Measurements from ENCODE around the gene SH2D7.

Gene SH2D7

GRCh38 chr15:78131295-78132061 lies 39.1 kb downstream of the SH2D7 start, which contains the start of gene CIB2:
Gene CIB2, minus strand, starts transcription at chr15:78131445. Its CDS starts 230 bp downstream, at chr15:78131215.
- H3K27ac ChIP-seq (ENCODE audit: low read depth, low read length): peak within 1 kb of the TSS; percentile 83
- H3K4me1 ChIP-seq (ENCODE audit: control insufficient read depth in 5 of 5, insufficient read depth in 5 of 5, low read length in 5 of 5): peaks cover 2 to 26% (median 16%) of the 10 kb centered on the region in 5 donors
- no peaks in the 10 kb centered on the region for H3K9me3 ChIP-seq (ENCODE audit: control insufficient read depth in 5 of 5, low read length in 5 of 5)

GRCh38 chr15:78133801-78134200 lies 41.4 kb downstream of the SH2D7 start:
- Histone ChIP-seq H3K9ac (ENCODE audit: low read length in 5 of 5) (peak overlapping the region in 1 of 5 donors; percentile 47), H3K9me3 (ENCODE audit: control insufficient read depth in 5 of 5, low read length in 5 of 5) (no peaks in the 10 kb centered on the region), H3K36me3 (ENCODE audit: control insufficient read depth in 5 of 5, insufficient read depth in 5 of 5, low read length in 5 of 5) (no peaks in the 10 kb centered on the region), H3K4me1 (ENCODE audit: control insufficient read depth in 5 of 5, insufficient read depth in 5 of 5, low read length in 5 of 5) (peaks cover 2 to 26% (median 16%) of the 10 kb centered on the region in 5 donors), H3K27me3 (ENCODE audit: control insufficient read depth in 5 of 5, insufficient read depth in 4 of 5, low read length in 5 of 5) (no peaks in the 10 kb centered on the region), H3K27ac (ENCODE audit: low read depth, low read length) (no peak overlapping the region), H3K4me3 (ENCODE audit: low read depth in 1 of 5, low read length in 5 of 5) (no peak overlapping the region)

More at GRCh38 chr15:78131295-78132061, 39.1 kb downstream of the SH2D7 start, which contains the start of gene CIB2:
- no peaks in the 10 kb centered on the region for H3K27me3 ChIP-seq (ENCODE audit: control insufficient read depth in 5 of 5, insufficient read depth in 4 of 5, low read length in 5 of 5)
- H3K36me3 ChIP-seq (ENCODE audit: control insufficient read depth in 5 of 5, insufficient read depth in 5 of 5, low read length in 5 of 5): no peaks in the 10 kb centered on the region
- H3K9ac ChIP-seq (ENCODE audit: low read length in 5 of 5): peak within 1 kb of the TSS; percentile 72 to 93 (median 81)
- H3K4me3 ChIP-seq (ENCODE audit: low read depth in 1 of 5, low read length in 5 of 5): peak within 1 kb of the TSS; percentile 29 to 76 (median 65)

- H3K9ac ChIP-seq (ENCODE audit: low read length in 5 of 5): no peak overlapping the region
- no peak overlapping the region for H3K27ac ChIP-seq (ENCODE audit: low read depth, low read length)
- no peaks in the 10 kb centered on the region for H3K27me3 ChIP-seq (ENCODE audit: control insufficient read depth in 5 of 5, insufficient read depth in 4 of 5, low read length in 5 of 5)
- H3K36me3 ChIP-seq (ENCODE audit: control insufficient read depth in 5 of 5, insufficient read depth in 5 of 5, low read length in 5 of 5): no peaks in the 10 kb centered on the region
- no peaks in the 10 kb centered on the region for H3K9me3 ChIP-seq (ENCODE audit: control insufficient read depth in 5 of 5, low read length in 5 of 5)
- peaks cover 0 to 5% (median 3%) of the 10 kb centered on the region in 5 donors for H3K4me1 ChIP-seq (ENCODE audit: control insufficient read depth in 5 of 5, insufficient read depth in 5 of 5, low read length in 5 of 5)
- H3K4me3 ChIP-seq (ENCODE audit: low read depth in 1 of 5, low read length in 5 of 5): no peak overlapping the region
Measured at GRCh38 chr15:78139578-78139977, 47.2 kb downstream of the SH2D7 start.

GRCh38 chr15:78140292-78140691 lies 47.9 kb downstream of the SH2D7 start:
- no peaks in the 10 kb centered on the region for H3K36me3 ChIP-seq (ENCODE audit: control insufficient read depth in 5 of 5, insufficient read depth in 5 of 5, low read length in 5 of 5)
- H3K9ac ChIP-seq (ENCODE audit: low read length in 5 of 5): no peak overlapping the region
- H3K4me1 ChIP-seq (ENCODE audit: control insufficient read depth in 5 of 5, insufficient read depth in 5 of 5, low read length in 5 of 5): peaks cover 0 to 10% (median 4%) of the 10 kb centered on the region in 5 donors
- no peaks in the 10 kb centered on the region for H3K27me3 ChIP-seq (ENCODE audit: control insufficient read depth in 5 of 5, insufficient read depth in 4 of 5, low read length in 5 of 5)
- no peak overlapping the region for H3K4me3 ChIP-seq (ENCODE audit: low read depth in 1 of 5, low read length in 5 of 5)
- H3K27ac ChIP-seq (ENCODE audit: low read depth, low read length): no peak overlapping the region
- no peaks in the 10 kb centered on the region for H3K9me3 ChIP-seq (ENCODE audit: control insufficient read depth in 5 of 5, low read length in 5 of 5)

- no peaks in the 10 kb centered on the region for H3K9me3 ChIP-seq (ENCODE audit: control insufficient read depth in 5 of 5, low read length in 5 of 5)
- no peaks in the 10 kb centered on the region for H3K27me3 ChIP-seq (ENCODE audit: control insufficient read depth in 5 of 5, insufficient read depth in 4 of 5, low read length in 5 of 5)
- H3K4me3 ChIP-seq (ENCODE audit: low read depth in 1 of 5, low read length in 5 of 5): no peak overlapping the region
- peaks cover 0 to 26% (median 15%) of the 10 kb centered on the region in 5 donors for H3K4me1 ChIP-seq (ENCODE audit: control insufficient read depth in 5 of 5, insufficient read depth in 5 of 5, low read length in 5 of 5)
- no peak overlapping the region for H3K9ac ChIP-seq (ENCODE audit: low read length in 5 of 5)
- H3K36me3 ChIP-seq (ENCODE audit: control insufficient read depth in 5 of 5, insufficient read depth in 5 of 5, low read length in 5 of 5): no peaks in the 10 kb centered on the region
- H3K27ac ChIP-seq (ENCODE audit: low read depth, low read length): no peak overlapping the region
Measured at GRCh38 chr15:78142332-78142731, 50.0 kb downstream of the SH2D7 start.

- Histone ChIP-seq H3K9me3 (ENCODE audit: control insufficient read depth in 5 of 5, low read length in 5 of 5) (no peaks in the 10 kb centered on the region), H3K4me1 (ENCODE audit: control insufficient read depth in 5 of 5, insufficient read depth in 5 of 5, low read length in 5 of 5) (peaks cover 5 to 54% (median 44%) of the 10 kb centered on the region in 5 donors), H3K27ac (ENCODE audit: low read depth, low read length) (peak overlapping the region; percentile 78), H3K27me3 (ENCODE audit: control insufficient read depth in 5 of 5, insufficient read depth in 4 of 5, low read length in 5 of 5) (no peaks in the 10 kb centered on the region), H3K36me3 (ENCODE audit: control insufficient read depth in 5 of 5, insufficient read depth in 5 of 5, low read length in 5 of 5) (no peaks in the 10 kb centered on the region), H3K9ac (ENCODE audit: low read length in 5 of 5) (no peak overlapping the region), H3K4me3 (ENCODE audit: low read depth in 1 of 5, low read length in 5 of 5) (no peak overlapping the region)
Measured at GRCh38 chr15:78146425-78147154, 54.2 kb downstream of the SH2D7 start.

GRCh38 chr15:78147566-78147965 lies 55.2 kb downstream of the SH2D7 start:
- Histone ChIP-seq H3K9me3 (ENCODE audit: control insufficient read depth in 5 of 5, low read length in 5 of 5) (no peaks in the 10 kb centered on the region), H3K36me3 (ENCODE audit: control insufficient read depth in 5 of 5, insufficient read depth in 5 of 5, low read length in 5 of 5) (no peaks in the 10 kb centered on the region), H3K27me3 (ENCODE audit: control insufficient read depth in 5 of 5, insufficient read depth in 4 of 5, low read length in 5 of 5) (no peaks in the 10 kb centered on the region), H3K9ac (ENCODE audit: low read length in 5 of 5) (peak overlapping the region in 3 of 5 donors; percentile 44 to 76 (median 75)), H3K4me3 (ENCODE audit: low read depth in 1 of 5, low read length in 5 of 5) (no peak overlapping the region), H3K27ac (ENCODE audit: low read depth, low read length) (peak overlapping the region; percentile 78), H3K4me1 (ENCODE audit: control insufficient read depth in 5 of 5, insufficient read depth in 5 of 5, low read length in 5 of 5) (peaks cover 5 to 54% (median 44%) of the 10 kb centered on the region in 5 donors)

GRCh38 chr15:78148392-78149067 lies 56.2 kb downstream of the SH2D7 start:
- H3K36me3 ChIP-seq (ENCODE audit: control insufficient read depth in 5 of 5, insufficient read depth in 5 of 5, low read length in 5 of 5): no peaks in the 10 kb centered on the region
- H3K4me1 ChIP-seq (ENCODE audit: control insufficient read depth in 5 of 5, insufficient read depth in 5 of 5, low read length in 5 of 5): peaks cover 5 to 54% (median 44%) of the 10 kb centered on the region in 5 donors
- peak overlapping the region; percentile 35 to 76 (median 72) for H3K9ac ChIP-seq (ENCODE audit: low read length in 5 of 5)
- H3K9me3 ChIP-seq (ENCODE audit: control insufficient read depth in 5 of 5, low read length in 5 of 5): no peaks in the 10 kb centered on the region
- no peaks in the 10 kb centered on the region for H3K27me3 ChIP-seq (ENCODE audit: control insufficient read depth in 5 of 5, insufficient read depth in 4 of 5, low read length in 5 of 5)
- peak overlapping the region; percentile 78 for H3K27ac ChIP-seq (ENCODE audit: low read depth, low read length)
- peak overlapping the region; percentile 38 to 83 (median 77) for H3K4me3 ChIP-seq (ENCODE audit: low read depth in 1 of 5, low read length in 5 of 5)

- Histone ChIP-seq H3K36me3 (ENCODE audit: control insufficient read depth in 5 of 5, insufficient read depth in 5 of 5, low read length in 5 of 5) (no peaks in the 10 kb centered on the region), H3K27me3 (ENCODE audit: control insufficient read depth in 5 of 5, insufficient read depth in 4 of 5, low read length in 5 of 5) (no peaks in the 10 kb centered on the region), H3K9ac (ENCODE audit: low read length in 5 of 5) (peak within 1 kb of the TSS; percentile 82 to 97 (median 94)), H3K4me1 (ENCODE audit: control insufficient read depth in 5 of 5, insufficient read depth in 5 of 5, low read length in 5 of 5) (peaks cover 5 to 54% (median 44%) of the 10 kb centered on the region in 5 donors), H3K4me3 (ENCODE audit: low read depth in 1 of 5, low read length in 5 of 5) (peak within 1 kb of the TSS; percentile 78 to 83 (median 82)), H3K27ac (ENCODE audit: low read depth, low read length) (peak within 1 kb of the TSS; percentile 78), H3K9me3 (ENCODE audit: control insufficient read depth in 5 of 5, low read length in 5 of 5) (no peaks in the 10 kb centered on the region)
Measured at GRCh38 chr15:78149068-78149804, 56.9 kb downstream of the SH2D7 start, which contains the start of gene IDH3A. Gene IDH3A, plus strand, starts transcription at chr15:78149362. Its CDS starts 42 bp downstream, at chr15:78149404.
